HepG2 (cell line): ENCODE results near the gene JAGN1. TPM values are rescaled to one million over a fixed set of nuclear protein-coding genes. Genes with fewer than 3 reads are reported as not detected.
A peak's percentile ranks its signal among the peaks of the same experiment; 100 is the strongest.
"Not testable (repeated sequence)": the region's sequence is repeated elsewhere in the genome, so short reads cannot be mapped to it uniquely, and the experiment has no call there.

Experiments
- ARID3A ChIP-seq: IDR thresholded peaks from 2 replicates; pipeline ENCODE4 v1.6.1; 2012; ENCODE audit warnings: low read depth, low read length, improper control_type of control experiment
- ARID5B ChIP-seq: IDR thresholded peaks from 2 replicates; pipeline ENCODE4 v1.4.0; 2020; ENCODE audit warnings: mild to moderate bottlenecking, missing genetic modification reagents
- CEBPB ChIP-seq: IDR thresholded peaks from 2 replicates; pipeline ENCODE4 v1.6.1; 2011; ENCODE audit warnings: low read depth, low read length, improper control_type of control experiment, borderline replicate concordance
- CHD4 ChIP-seq: fragments of 200-600 bp; sonication (generic); IDR thresholded peaks from 2 replicates; pipeline ENCODE4 v1.7.0; 2017; ENCODE audit warnings: mild to moderate bottlenecking, low read length, borderline replicate concordance
- ELF3 ChIP-seq: IDR thresholded peaks from 2 replicates; pipeline ENCODE4 v1.6.1; 2016; ENCODE audit warnings: missing genetic modification reagents, missing compliant biosample characterization
- FOSL2 ChIP-seq: sonication (generic); formaldehyde crosslinking; IDR thresholded peaks from 2 replicates; pipeline ENCODE4 v1.4.0; 2020; ENCODE audit warnings: missing genetic modification reagents
- FOXP1 ChIP-seq, 2 experiments: fragments of 450-650 bp in 1 of 2; IDR thresholded peaks; 2 replicates each; pipeline ENCODE4 v1.6.1; 2017 to 2018; ENCODE audit warnings: antibody characterized with exemption in 1 of 2
- GABPA ChIP-seq, 2 experiments: IDR thresholded peaks; 2 replicates each; pipeline ENCODE4 v1.6.1; 2011 to 2016; ENCODE audit warnings: low read depth in 2 of 2, low read length in 1 of 2, missing biosample characterization in 1 of 2, missing genetic modification characterization in 1 of 2
- MEF2D ChIP-seq: sonication (generic); formaldehyde crosslinking; IDR thresholded peaks from 2 replicates; pipeline ENCODE4 v1.5.1; 2020; ENCODE audit warnings: mild to moderate bottlenecking, missing genetic modification reagents
- NONO ChIP-seq, 2 experiments: fragments of 450-650 bp in 1 of 2; sonication (generic) in 1 of 2; formaldehyde crosslinking in 1 of 2; IDR thresholded peaks in 1 of 2; conservative IDR thresholded peaks in 1 of 2; 2 replicates each; pipeline versions ENCODE4 v1.6.1 to v1.8.0; 2017 to 2022; ENCODE audit warnings: mild to moderate bottlenecking in 1 of 2, missing genetic modification reagents in 1 of 2, moderate library complexity in 1 of 2
- NR2C2 ChIP-seq: sonication (generic); formaldehyde crosslinking; IDR thresholded peaks from 2 replicates; pipeline ENCODE4 v1.4.0; 2020; ENCODE audit warnings: missing genetic modification reagents, mild to moderate bottlenecking, moderate library complexity, borderline replicate concordance
- REPIN1 ChIP-seq: sonication (generic); formaldehyde crosslinking; IDR thresholded peaks from 2 replicates; pipeline ENCODE4 v1.8.0; 2022; ENCODE audit warnings: missing genetic modification reagents, low read depth, mild to moderate bottlenecking, borderline replicate concordance
- RFXANK ChIP-seq: IDR thresholded peaks from 2 replicates; pipeline ENCODE4 v1.6.1; 2016
- RXRA ChIP-seq: sonication (generic); formaldehyde crosslinking; IDR thresholded peaks from 2 replicates; pipeline ENCODE4 v1.5.1; 2020; ENCODE audit warnings: missing genetic modification reagents
- SALL1 ChIP-seq: sonication (generic); formaldehyde crosslinking; IDR thresholded peaks from 2 replicates; pipeline ENCODE4 v1.8.0; 2022; ENCODE audit warnings: mild to moderate bottlenecking, missing genetic modification reagents
- SIX4 ChIP-seq: sonication (generic); formaldehyde crosslinking; IDR thresholded peaks from 2 replicates; pipeline ENCODE4 v1.4.0; 2020; ENCODE audit warnings: missing genetic modification reagents
- TFDP1 ChIP-seq: IDR thresholded peaks from 2 replicates; pipeline ENCODE4 v1.6.1; 2016; ENCODE audit warnings: missing compliant biosample characterization, missing genetic modification reagents, borderline replicate concordance
- THRA ChIP-seq: sonication (generic); formaldehyde crosslinking; IDR thresholded peaks from 2 replicates; pipeline ENCODE4 v1.4.0; 2020; ENCODE audit warnings: missing genetic modification reagents, borderline replicate concordance
- ZEB1 ChIP-seq: IDR thresholded peaks from 2 replicates; pipeline ENCODE4 v1.6.1; 2012; ENCODE audit warnings: mild to moderate bottlenecking, low read depth, inconsistent platforms; ENCODE audit not compliant: insufficient replicate concordance
- ZFP82 ChIP-seq: sonication (generic); formaldehyde crosslinking; IDR thresholded peaks from 2 replicates; pipeline ENCODE4 v1.5.1; 2020; ENCODE audit warnings: mild to moderate bottlenecking, missing genetic modification reagents, borderline replicate concordance
- ZNF788 ChIP-seq: sonication (generic); formaldehyde crosslinking; IDR thresholded peaks from 2 replicates; pipeline ENCODE4 v1.5.0; 2020; ENCODE audit warnings: mild to moderate bottlenecking, missing genetic modification reagents, borderline replicate concordance
- polyA plus RNA-seq, 8 experiments: library from polyadenylated mRNA; depleted of rRNA in 3 of 8; stranded (reverse) in 7 of 8; unstranded in 1 of 8; fragments of >200 nt; fragmentation: Illumina TruSeq in 4 of 8; extraction: Trizol in 4 of 8; gene quantifications; 2 replicates each; pipeline versions ENCODE4 v1.2.1 to v1.2.3, GENCODE V29; 2011 to 2016; ENCODE audit warnings: low read depth in 4 of 8, missing spikeins in 1 of 8, mixed read lengths in 1 of 8; ENCODE audit not compliant: insufficient read depth in 1 of 8
- total RNA-seq, 5 experiments: library from RNA; depleted of rRNA; stranded (reverse); fragments of >200 nt; fragmentation: Illumina TruSeq; extraction: Trizol; gene quantifications; 2 replicates each; pipeline ENCODE4 v1.2.3, GENCODE V29; 2016; ENCODE audit warnings: low read depth in 1 of 5

JAGN1 gene
- total and polyA plus RNA-seq, 2 of the 13 experiments (the other 11 are each of a cell fraction or from before 2014, with no cell fraction given) = 49.9 to 50.9 TPM

- peak; percentile 70; the same call in 1 of the 2 replicates for TF ChIP-seq THRA (CRISPR knock-in tag)
- TF ChIP-seq SALL1 (CRISPR knock-in tag) = peak; percentile 76
- peak; percentile 75 for TF ChIP-seq ARID5B
- peak; percentile 70 for TF ChIP-seq RXRA (CRISPR knock-in tag)
- TF ChIP-seq ZFP82 (CRISPR knock-in tag) = peak; percentile 65; the same call in 1 of the 2 replicates
- not testable (repeated sequence) for TF ChIP-seq NONO (IDR thresholded peaks at IDR 0.05); GABPA (IDR thresholded peaks at IDR 0.05; ENCODE audit: low read depth, low read length)
- TF ChIP-seq NONO (CRISPR knock-in tag; conservative IDR thresholded peaks at IDR 0.05) = peak; percentile 65
- TF ChIP-seq TFDP1 (CRISPR knock-in tag) = peak; percentile 77; the same call in 1 of the 2 replicates
- TF ChIP-seq CEBPB = peak; percentile 76; the same call in 1 of the 2 replicates
- TF ChIP-seq ARID3A = peak; percentile 88
- peak; percentile 96 for TF ChIP-seq ZEB1
- peak; percentile 66 for TF ChIP-seq FOSL2 (CRISPR knock-in tag)
- TF ChIP-seq FOXP1 (IDR thresholded peaks at IDR 0.05) = peak; percentile 40; the same call in 1 of the 2 replicates
- peak; percentile 30; the same call in 1 of the 2 replicates for TF ChIP-seq FOXP1 (CRISPR knock-in tag; IDR thresholded peaks at IDR 0.05)
- peak; percentile 63; the same call in 1 of the 2 replicates for TF ChIP-seq NR2C2 (CRISPR knock-in tag)
- TF ChIP-seq RFXANK (CRISPR knock-in tag) = 0 out of 2 replicates have a peak, but pooled peaks have one; percentile 21
- 0 out of 2 replicates have a peak, but pooled peaks have one; percentile 77 for TF ChIP-seq ZNF788 (CRISPR knock-in tag)
- TF ChIP-seq SIX4 (CRISPR knock-in tag) = peak; percentile 26; the same call in 1 of the 2 replicates
- TF ChIP-seq REPIN1 (CRISPR knock-in tag) = peak; percentile 20; the same call in 1 of the 2 replicates
- peak; percentile 61; the same call in 1 of the 2 replicates for TF ChIP-seq CHD4
- TF ChIP-seq GABPA (CRISPR knock-in tag; IDR thresholded peaks at IDR 0.05; ENCODE audit: low read depth) = peak; percentile 50
- TF ChIP-seq MEF2D = peak; percentile 23; the same call in 1 of the 2 replicates
- TF ChIP-seq ELF3 (CRISPR knock-in tag) = peak; percentile 81
Observed at GRCh38 chr3:9900965-9901415, 10.6 kb downstream of the JAGN1 start (continued).
